GM23248 (cell line): ENCODE measurements around the gene COL16A1. TPM values are rescaled to one million over a fixed set of nuclear protein-coding genes. Genes with fewer than 3 reads are reported as not detected.

Experiments used
- DNase-seq: peaks from one replicate; pipeline ENCODE4 v3.0.0-alpha.2; 2015
- H2AFZ ChIP-seq: fragments of 200-600 bp; sonication (generic); 2 replicates; pipeline ENCODE4 v1.6.1; 2016; ENCODE audit warnings: antibody characterized with exemption
- H3F3A ChIP-seq: fragments of 200-600 bp; sonication (generic); 2 replicates; pipeline ENCODE4 v1.6.1; 2016; ENCODE audit warnings: mild to moderate bottlenecking, antibody characterized with exemption, mixed run types; ENCODE audit not compliant: insufficient read depth
- H3K27ac ChIP-seq: fragments of 200-600 bp; sonication (generic); 2 replicates; pipeline ENCODE4 v1.5.1; 2016; ENCODE audit warnings: mild to moderate bottlenecking
- H3K27me3 ChIP-seq: fragments of 200-600 bp; sonication (generic); replicated peaks from 2 replicates; pipeline ENCODE4 v1.6.1; 2016; ENCODE audit warnings: mild to moderate bottlenecking; ENCODE audit not compliant: insufficient read depth
- H3K36me3 ChIP-seq: fragments of 200-600 bp; sonication (generic); 2 replicates; pipeline ENCODE4 v1.6.1; 2016; ENCODE audit warnings: low read depth, mild to moderate bottlenecking
- H3K4me1 ChIP-seq: fragments of 200-600 bp; sonication (generic); 2 replicates; pipeline ENCODE4 v1.6.1; 2016; ENCODE audit warnings: mild to moderate bottlenecking; ENCODE audit not compliant: insufficient read depth
- H3K4me2 ChIP-seq: fragments of 200-600 bp; sonication (generic); one replicate; pipeline ENCODE4 v1.6.1; 2016; ENCODE audit warnings: mild to moderate bottlenecking; ENCODE audit not compliant: unreplicated experiment
- H3K4me3 ChIP-seq: fragments of 200-600 bp; sonication (generic); 2 replicates; pipeline ENCODE4 v1.5.1; 2016; ENCODE audit warnings: mild to moderate bottlenecking
- H3K79me2 ChIP-seq: fragments of 200-600 bp; sonication (generic); 2 replicates; pipeline ENCODE4 v1.6.1; 2016; ENCODE audit warnings: mild to moderate bottlenecking; ENCODE audit not compliant: insufficient read depth
- H3K9ac ChIP-seq: fragments of 200-600 bp; sonication (generic); 2 replicates; pipeline ENCODE4 v1.6.1; 2016; ENCODE audit warnings: mild to moderate bottlenecking
- H3K9me2 ChIP-seq: fragments of 200-600 bp; sonication (generic); 2 replicates; pipeline ENCODE4 v1.6.1; 2016; ENCODE audit warnings: mixed run types, mild to moderate bottlenecking, moderate library complexity; ENCODE audit not compliant: insufficient read depth
- H3K9me3 ChIP-seq: fragments of 200-600 bp; sonication (generic); one replicate; pipeline ENCODE4 v1.6.1; 2017; ENCODE audit warnings: low read depth
- H4K20me1 ChIP-seq: fragments of 200-600 bp; sonication (generic); 2 replicates; pipeline ENCODE4 v1.6.0; 2016; ENCODE audit not compliant: insufficient read depth
- EZH2 ChIP-seq: fragments of 200-600 bp; sonication (generic); IDR thresholded peaks from 2 replicates; pipeline ENCODE4 v1.6.1; 2018; ENCODE audit warnings: antibody characterized with exemption, mild to moderate bottlenecking; ENCODE audit not compliant: insufficient read depth, poor library complexity, severe bottlenecking
- EZH2phosphoT487 ChIP-seq: fragments of 200-600 bp; sonication (generic); IDR thresholded peaks from 2 replicates; pipeline ENCODE4 v1.6.1; 2018; ENCODE audit warnings: antibody characterized with exemption, moderate library complexity, mild to moderate bottlenecking, low read depth; ENCODE audit not compliant: insufficient read depth
- WGBS, 2 experiments: methylation state at CpG; one replicate each; pipeline ENCODE4 v1.1.6; 2015 to 2017; ENCODE audit warnings: low lambda C conversion rate in 2 of 2, low coverage in 1 of 2; ENCODE audit errors: missing lambda C conversion rate in 2 of 2; 5-methylcytosine and 5-hydroxymethylcytosine counted together
- in situ Hi-C: fragments of 300-500 bp; cut with MboI; formaldehyde crosslinking; loops from 2 replicates; pipeline ENCODE4 v1.15.0; 2020
- polyA plus RNA-seq: library from polyadenylated mRNA; unstranded; fragments of >200 nt; fragmentation: Nextera tagmentation; extraction: Ambion mirVana; gene quantifications from 2 replicates; pipeline ENCODE4 v1.2.1, GENCODE V29; 2016
- total RNA-seq: library from RNA; depleted of rRNA; stranded (reverse); fragments of >200 nt; shearing (Covaris generic); gene quantifications from 2 replicates; pipeline ENCODE4 v1.2.3, GENCODE V29; 2014

COL16A1 gene
- total and polyA plus RNA-seq, 2 experiments from 2014 or later, result 67.3 to 247 TPM

DNA sequence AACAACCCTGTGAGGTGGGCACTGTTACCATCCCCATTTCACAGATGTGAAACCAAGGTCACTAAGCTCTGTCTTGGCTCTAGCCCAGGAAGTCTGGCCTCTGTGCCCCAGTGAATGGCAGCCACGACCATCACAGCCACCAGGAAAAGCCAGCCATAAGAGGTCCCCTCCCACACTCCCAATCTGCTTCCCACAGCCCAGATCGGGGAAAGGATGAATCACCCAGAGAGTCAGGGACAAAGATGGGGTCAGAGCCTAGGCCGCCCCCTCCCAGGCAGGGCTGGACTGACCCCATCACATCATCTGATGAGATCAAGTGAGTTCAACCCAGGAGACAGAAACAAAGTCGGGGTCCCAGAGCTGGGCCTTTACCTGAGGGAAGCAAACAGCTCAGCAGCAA lies 22.9 kb upstream of the COL16A1 start:
- no peaks in the 10 kb centered on the region for H3K27me3 ChIP-seq
- no peak overlapping the region for H2AFZ ChIP-seq
- H4K20me1 ChIP-seq, result no peaks in the 10 kb centered on the region
- H3F3A ChIP-seq, result peaks cover 8% of the 10 kb centered on the region; the same call in 1 of the 2 replicates
- H3K4me2 ChIP-seq, result no peak overlapping the region
- H3K79me2 ChIP-seq, result no peaks in the 10 kb centered on the region
- in situ Hi-C loops, result no loop called here
- no peak overlapping the region for H3K9ac ChIP-seq
- no peak for TF ChIP-seq EZH2phosphoT487
- TF ChIP-seq EZH2, result no peak
- no peaks in the 10 kb centered on the region for H3K36me3 ChIP-seq
- 37 to 56% methylated on average over 4 of the region's 4 CpGs for WGBS, 2 experiments
- no peaks in the 10 kb centered on the region for H3K9me2 ChIP-seq
- no peaks in the 10 kb centered on the region for H3K9me3 ChIP-seq
- H3K4me3 ChIP-seq, result no peak overlapping the region
- DNase-seq, result peak; percentile 25
- no peak overlapping the region for H3K27ac ChIP-seq
- H3K4me1 ChIP-seq, result peaks cover 7% of the 10 kb centered on the region

DNA sequence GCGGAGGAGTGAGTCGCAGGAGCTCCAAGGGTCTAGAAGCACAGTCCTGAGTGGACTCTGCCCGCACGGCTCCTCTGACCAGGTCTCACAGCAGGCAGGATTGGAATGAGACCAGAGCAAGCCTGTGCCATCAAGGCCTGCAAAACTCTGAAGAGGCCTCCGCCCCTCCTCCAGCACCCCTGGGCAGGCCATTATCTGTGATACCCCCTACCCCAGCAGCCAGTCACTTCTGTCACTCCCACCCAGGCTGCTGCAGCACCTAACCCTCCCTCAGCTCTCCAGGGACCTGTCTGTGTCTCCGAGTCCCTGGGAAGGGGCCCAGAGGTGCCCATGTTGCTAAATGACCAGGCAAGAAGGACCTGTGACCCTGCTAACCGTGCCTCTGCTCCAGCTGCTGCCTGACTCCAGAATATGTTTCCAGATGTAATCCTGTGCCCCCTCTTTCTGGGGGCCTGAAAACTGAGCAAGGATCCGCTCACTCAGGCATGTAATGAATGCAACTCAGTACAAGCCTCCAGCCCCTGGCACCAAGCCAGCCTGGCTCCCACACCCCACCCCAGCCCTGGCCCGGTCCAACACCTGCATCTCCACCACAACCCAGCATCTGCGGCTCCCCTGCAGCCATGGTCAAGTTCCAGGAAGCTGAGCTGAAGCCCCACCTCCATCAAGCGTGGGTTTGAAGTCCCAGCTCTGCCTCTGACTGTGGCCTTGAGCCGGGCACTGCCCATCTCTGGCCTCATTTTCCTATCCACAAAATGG lies 22.1 kb upstream of the COL16A1 start:
- H3K27ac ChIP-seq, result no peak overlapping the region
- H3K79me2 ChIP-seq, result no peaks in the 10 kb centered on the region
- no peak overlapping the region for H2AFZ ChIP-seq
- no peaks in the 10 kb centered on the region for H3K36me3 ChIP-seq
- no peaks in the 10 kb centered on the region for H4K20me1 ChIP-seq
- H3K9me2 ChIP-seq, result no peaks in the 10 kb centered on the region
- H3K9me3 ChIP-seq, result no peaks in the 10 kb centered on the region
- H3K4me2 ChIP-seq, result no peak overlapping the region
- H3K9ac ChIP-seq, result no peak overlapping the region
- no peak overlapping the region for H3K4me3 ChIP-seq
- no peak for TF ChIP-seq EZH2
- TF ChIP-seq EZH2phosphoT487, result no peak
- H3K27me3 ChIP-seq, result no peaks in the 10 kb centered on the region
- H3F3A ChIP-seq, result peaks cover 8% of the 10 kb centered on the region; the same call in 1 of the 2 replicates
- 80 to 91% methylated on average over 12 of the region's 12 CpGs for WGBS, 2 experiments
- DNase-seq, result no peak
- H3K4me1 ChIP-seq, result peaks cover 7% of the 10 kb centered on the region
- in situ Hi-C loops, result no loop called here

DNA sequence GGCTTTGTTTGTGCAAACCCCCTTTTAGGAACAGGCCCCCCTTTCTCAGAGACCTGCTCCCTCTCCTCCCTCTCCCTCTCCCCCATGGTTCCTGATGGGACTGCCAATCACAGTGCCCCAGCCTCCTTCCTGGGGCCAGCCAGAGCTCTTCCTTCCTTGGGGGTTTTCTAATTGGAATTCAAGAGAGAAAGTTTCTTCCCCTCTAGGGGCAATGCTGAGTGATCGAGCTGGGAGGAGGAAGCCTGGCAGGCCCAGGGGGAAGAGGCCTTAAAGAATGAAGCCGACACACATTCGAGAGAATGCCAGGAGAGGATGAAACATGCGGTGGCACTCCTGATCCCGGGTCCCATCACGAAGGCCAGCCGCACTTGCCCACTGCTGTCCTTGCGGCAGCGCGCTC lies 21.3 kb upstream of the COL16A1 start:
- TF ChIP-seq EZH2phosphoT487 (no peak), EZH2 (no peak)
- Histone ChIP-seq H3K4me1 (peaks cover 7% of the 10 kb centered on the region), H3F3A (peaks cover 8% of the 10 kb centered on the region; the same call in 1 of the 2 replicates)

DNA sequence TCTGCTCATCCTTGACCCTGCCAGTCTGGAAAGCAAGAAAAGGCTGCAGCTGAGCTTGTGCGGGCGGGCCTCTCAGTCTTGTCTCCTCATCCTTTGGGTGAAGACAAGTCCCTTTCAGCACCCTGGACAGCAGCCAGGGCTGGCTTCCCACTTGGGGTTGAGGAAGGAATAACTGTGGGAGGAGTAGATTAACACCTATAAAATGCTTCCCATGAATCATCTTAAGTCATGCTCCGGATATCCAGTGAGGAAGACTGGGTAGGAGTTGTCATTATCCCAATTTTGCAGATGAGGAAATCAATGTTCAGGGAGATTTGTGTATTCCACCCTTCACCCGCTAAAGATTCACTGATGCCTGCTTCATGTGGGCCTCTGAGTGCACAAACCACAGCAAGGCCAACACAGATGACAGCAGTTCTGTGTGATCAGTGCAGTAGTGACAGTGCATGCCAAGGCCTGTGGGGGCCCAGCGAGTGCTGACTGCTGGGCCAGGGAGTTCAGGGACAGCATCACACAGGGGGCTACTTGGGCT lies 20.1 kb upstream of the COL16A1 start:
- in situ Hi-C loops, result no loop called here
- peaks cover 7% of the 10 kb centered on the region for H3K4me1 ChIP-seq
- peak; percentile 88 for DNase-seq

More for the DNA sequence above, 21.3 kb upstream of the COL16A1 start:
- H3K9me2 ChIP-seq, result no peaks in the 10 kb centered on the region
- 91 to 94% methylated on average over 10 of the region's 10 CpGs for WGBS, 2 experiments
- in situ Hi-C loops, result no loop called here
- H2AFZ ChIP-seq, result no peak overlapping the region
- no peaks in the 10 kb centered on the region for H3K36me3 ChIP-seq
- no peaks in the 10 kb centered on the region for H4K20me1 ChIP-seq
- H3K27me3 ChIP-seq, result no peaks in the 10 kb centered on the region
- H3K79me2 ChIP-seq, result no peaks in the 10 kb centered on the region
- no peak overlapping the region for H3K4me2 ChIP-seq
- H3K27ac ChIP-seq, result no peak overlapping the region
- no peak overlapping the region for H3K4me3 ChIP-seq
- no peak overlapping the region for H3K9ac ChIP-seq
- H3K9me3 ChIP-seq, result no peaks in the 10 kb centered on the region
- no peak for DNase-seq

More for the DNA sequence above, 20.1 kb upstream of the COL16A1 start:
- H3K36me3 ChIP-seq, result no peaks in the 10 kb centered on the region
- peaks cover 8% of the 10 kb centered on the region; the same call in 1 of the 2 replicates for H3F3A ChIP-seq
- H3K79me2 ChIP-seq, result no peaks in the 10 kb centered on the region
- H3K9ac ChIP-seq, result no peak overlapping the region
- no peak overlapping the region for H3K27ac ChIP-seq
- WGBS, 2 experiments, result 34 to 35% methylated on average over 5 of the region's 5 CpGs
- H2AFZ ChIP-seq, result no peak overlapping the region
- no peaks in the 10 kb centered on the region for H3K9me2 ChIP-seq
- H3K9me3 ChIP-seq, result no peaks in the 10 kb centered on the region
- H3K4me3 ChIP-seq, result no peak overlapping the region
- H3K4me2 ChIP-seq, result no peak overlapping the region
- H3K27me3 ChIP-seq, result no peaks in the 10 kb centered on the region
- TF ChIP-seq EZH2phosphoT487, result no peak
- TF ChIP-seq EZH2, result no peak
- H4K20me1 ChIP-seq, result no peaks in the 10 kb centered on the region
